Retinal pigment epithelial cell (primary cell): Measurements from ENCODE around the gene NR2E3.

Experiments used
- DNase-seq: peaks from one replicate; pipeline ENCODE4 v3.0.0-alpha.2; 2010; ENCODE audit warnings: low read depth
- H3K4me3 ChIP-seq: 2 replicates; pipeline ENCODE4 v1.5.1; 2011; ENCODE audit warnings: mild to moderate bottlenecking, low read length, control low read depth, moderate library complexity
- CTCF ChIP-seq: conservative IDR thresholded peaks from 2 replicates; pipeline ENCODE4 v1.5.1; 2011; ENCODE audit warnings: low read depth, low read length, control low read depth, inconsistent platforms

The NR2E3 gene

GRCh38 chr15:71807691-71808091 lies 2.7 kb upstream of the NR2E3 start:
- no peak for TF ChIP-seq CTCF
- no peak for DNase-seq
- no peak overlapping the region for H3K4me3 ChIP-seq

GRCh38 chr15:71808311-71809020 lies 1.9 kb upstream of the NR2E3 start:
- H3K4me3 ChIP-seq: no peak overlapping the region
- no peak for TF ChIP-seq CTCF
- DNase-seq: no peak

GRCh38 chr15:71809346-71809745 lies 1.0 kb upstream of the NR2E3 start:
- DNase-seq: no peak
- TF ChIP-seq CTCF: no peak
- H3K4me3 ChIP-seq: no peak overlapping the region

DNA sequence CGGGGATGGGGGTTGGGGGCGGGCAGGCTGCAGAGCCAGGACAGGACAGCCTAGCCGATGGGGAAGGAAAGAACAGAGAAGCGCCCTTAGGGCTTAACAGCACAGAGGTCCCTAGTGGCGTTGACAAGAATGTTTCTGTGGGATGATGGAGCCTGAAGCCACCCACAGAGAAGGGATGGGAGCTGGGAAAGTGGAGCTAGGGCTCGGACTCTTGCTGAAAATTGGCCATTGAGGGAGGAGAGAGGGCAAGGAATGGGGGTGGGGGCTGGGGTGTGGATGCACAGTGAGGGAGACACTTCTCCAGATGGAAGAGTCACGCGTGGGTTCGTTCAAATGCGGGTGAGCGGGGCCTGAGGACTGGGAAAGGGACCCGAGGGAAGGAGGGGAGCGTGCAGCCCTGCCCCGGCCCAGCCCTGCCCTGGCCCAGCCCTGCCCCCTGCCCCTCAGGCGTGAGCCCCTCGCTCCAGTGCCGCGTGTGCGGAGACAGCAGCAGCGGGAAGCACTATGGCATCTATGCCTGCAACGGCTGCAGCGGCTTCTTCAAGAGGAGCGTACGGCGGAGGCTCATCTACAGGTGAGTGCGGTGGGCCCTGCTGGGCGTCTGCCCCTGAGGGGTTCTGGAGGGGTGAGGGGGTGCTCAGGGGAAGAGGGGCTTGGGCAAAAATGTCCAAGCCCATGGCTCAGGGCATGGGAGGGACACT lies 832 bp downstream of the NR2E3 start:
- no peak for TF ChIP-seq CTCF
- no peak for DNase-seq
- no peak overlapping the region for H3K4me3 ChIP-seq

DNA sequence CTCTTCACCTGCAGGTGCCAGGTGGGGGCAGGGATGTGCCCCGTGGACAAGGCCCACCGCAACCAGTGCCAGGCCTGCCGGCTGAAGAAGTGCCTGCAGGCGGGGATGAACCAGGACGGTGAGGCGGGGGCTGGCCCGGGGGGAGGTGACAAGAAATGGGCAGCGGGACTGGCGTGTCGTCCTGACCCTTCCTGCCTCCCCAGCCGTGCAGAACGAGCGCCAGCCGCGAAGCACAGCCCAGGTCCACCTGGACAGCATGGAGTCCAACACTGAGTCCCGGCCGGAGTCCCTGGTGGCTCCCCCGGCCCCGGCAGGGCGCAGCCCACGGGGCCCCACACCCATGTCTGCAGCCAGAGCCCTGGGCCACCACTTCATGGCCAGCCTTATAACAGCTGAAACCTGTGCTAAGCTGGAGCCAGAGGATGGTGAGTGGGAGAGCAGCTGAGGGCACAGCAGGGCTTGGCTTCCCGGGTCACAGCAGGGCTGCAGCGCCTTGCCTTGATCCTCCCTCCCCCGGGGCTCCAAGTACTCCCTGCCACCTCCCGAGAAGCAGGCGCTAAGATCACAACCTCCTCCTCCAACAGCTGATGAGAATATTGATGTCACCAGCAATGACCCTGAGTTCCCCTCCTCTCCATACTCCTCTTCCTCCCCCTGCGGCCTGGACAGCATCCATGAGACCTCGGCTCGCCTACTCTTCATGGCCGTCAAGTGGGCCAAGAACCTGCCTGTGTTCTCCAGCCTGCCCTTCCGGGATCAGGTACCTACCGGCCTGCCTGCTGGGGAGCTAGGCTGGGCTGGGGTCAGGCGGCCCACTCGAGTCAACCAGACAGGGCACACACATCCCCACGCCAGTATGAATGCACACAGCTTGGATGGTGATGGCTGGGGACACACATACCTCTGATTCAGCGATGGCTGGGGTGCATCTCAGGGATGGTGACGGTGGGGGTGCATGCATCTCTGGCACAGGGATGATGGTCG lies 1.7 kb downstream of the NR2E3 start:
- no peak for DNase-seq
- no peak for TF ChIP-seq CTCF
- no peak overlapping the region for H3K4me3 ChIP-seq

DNA sequence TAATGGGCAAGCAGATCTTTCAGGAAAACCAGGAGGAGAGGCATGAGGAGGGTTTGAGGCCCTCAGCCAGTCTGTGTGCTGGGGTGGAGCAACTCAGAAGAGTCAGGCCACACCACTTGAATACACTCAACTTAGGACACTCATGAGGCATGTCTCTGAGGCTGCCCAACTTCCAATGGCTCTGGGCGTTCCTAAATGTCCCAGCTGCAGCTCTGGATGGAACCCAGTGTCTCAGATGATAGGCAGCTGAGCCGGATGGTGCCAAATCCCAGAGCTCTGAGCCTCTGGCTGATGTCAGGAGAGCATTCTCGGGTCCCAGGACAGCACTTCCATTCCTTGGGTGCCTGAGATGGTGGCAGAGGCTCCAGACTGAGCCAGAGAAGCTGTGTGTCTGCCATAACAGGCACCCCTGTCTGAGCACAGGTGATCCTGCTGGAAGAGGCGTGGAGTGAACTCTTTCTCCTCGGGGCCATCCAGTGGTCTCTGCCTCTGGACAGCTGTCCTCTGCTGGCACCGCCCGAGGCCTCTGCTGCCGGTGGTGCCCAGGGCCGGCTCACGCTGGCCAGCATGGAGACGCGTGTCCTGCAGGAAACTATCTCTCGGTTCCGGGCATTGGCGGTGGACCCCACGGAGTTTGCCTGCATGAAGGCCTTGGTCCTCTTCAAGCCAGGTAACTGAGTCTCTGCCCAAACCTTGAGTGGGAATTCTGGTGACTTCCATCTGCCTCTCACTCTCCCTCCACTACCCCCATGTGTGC lies 2.8 kb downstream of the NR2E3 start:
- TF ChIP-seq CTCF: no peak
- no peak for DNase-seq
- no peak overlapping the region for H3K4me3 ChIP-seq
